Neural progenitor cell (in vitro differentiated cells): Measurements from ENCODE around the gene RABGAP1. TPM values are rescaled to one million over a fixed set of nuclear protein-coding genes. Genes with fewer than 3 reads are reported as not detected.
A peak's percentile ranks its signal among the peaks of the same experiment; 100 is the strongest.

Source experiments
- DNase-seq: peaks from one replicate; pipeline ENCODE4 v3.0.0-alpha.2; 2016; ENCODE audit warnings: low spot score
- H2AFZ ChIP-seq: fragments of 200-600 bp; sonication (generic); replicated peaks from 2 replicates; pipeline ENCODE4 v1.6.1; 2016; ENCODE audit warnings: antibody characterized with exemption
- H3F3A ChIP-seq: fragments of 200-600 bp; sonication (generic); 2 replicates; pipeline ENCODE4 v1.6.1; 2016; ENCODE audit warnings: antibody characterized with exemption, low read depth
- H3K27ac ChIP-seq: fragments of 200-600 bp; sonication (generic); 2 replicates; pipeline ENCODE4 v1.5.1; 2016; ENCODE audit warnings: mild to moderate bottlenecking
- H3K27me3 ChIP-seq: fragments of 200-600 bp; sonication (generic); 2 replicates; pipeline ENCODE4 v1.6.1; 2016; ENCODE audit warnings: mild to moderate bottlenecking, moderate library complexity
- H3K36me3 ChIP-seq: fragments of 200-600 bp; sonication (generic); 2 replicates; pipeline ENCODE4 v1.5.1; 2016
- H3K4me1 ChIP-seq: fragments of 200-600 bp; sonication (generic); 2 replicates; pipeline ENCODE4 v1.6.1; 2016; ENCODE audit warnings: mixed run types
- H3K4me2 ChIP-seq: fragments of 200-600 bp; sonication (generic); 2 replicates; pipeline ENCODE4 v1.6.1; 2016
- H3K4me3 ChIP-seq: fragments of 200-600 bp; sonication (generic); 2 replicates; pipeline ENCODE4 v1.5.1; 2016
- H3K79me2 ChIP-seq: fragments of 200-600 bp; sonication (generic); 2 replicates; pipeline ENCODE4 v1.6.1; 2016; ENCODE audit warnings: low read depth
- H3K9ac ChIP-seq: fragments of 200-600 bp; sonication (generic); 2 replicates; pipeline ENCODE4 v1.6.1; 2016
- H3K9me3 ChIP-seq: fragments of 200-600 bp; sonication (generic); 2 replicates; pipeline ENCODE4 v1.5.1; 2016; ENCODE audit warnings: low read depth
- H4K20me1 ChIP-seq: fragments of 200-600 bp; sonication (generic); 2 replicates; pipeline ENCODE4 v1.6.1; 2016; ENCODE audit warnings: low read depth
- H3K27ac Mint-ChIP-seq: 3 replicates; pipeline ENCODE4 v1.8.0; 2021; ENCODE audit warnings: mixed read lengths
- H3K27me3 Mint-ChIP-seq: 2 replicates; pipeline ENCODE4 v1.8.0; 2022; ENCODE audit warnings: low read depth, mild to moderate bottlenecking, inconsistent platforms, moderate library complexity, mixed read lengths; ENCODE audit not compliant: insufficient read depth
- H3K36me3 Mint-ChIP-seq: 3 replicates; pipeline ENCODE4 v1.8.0; 2021; ENCODE audit warnings: mixed read lengths
- H3K4me1 Mint-ChIP-seq: 3 replicates; pipeline ENCODE4 v1.8.0; 2021; ENCODE audit warnings: mixed read lengths
- H3K4me3 Mint-ChIP-seq: 3 replicates; pipeline ENCODE4 v1.8.0; 2021; ENCODE audit warnings: mild to moderate bottlenecking, moderate library complexity, mixed read lengths
- H3K9me3 Mint-ChIP-seq: 3 replicates; pipeline ENCODE4 v1.8.0; 2020; ENCODE audit warnings: mixed read lengths
- CTCF ChIP-seq: fragments of 200-600 bp; sonication (generic); IDR thresholded peaks from 2 replicates; pipeline ENCODE4 v1.5.1; 2017; ENCODE audit warnings: antibody characterized with exemption, mild to moderate bottlenecking
- EZH2 ChIP-seq: fragments of 200-600 bp; sonication (generic); IDR thresholded peaks from 2 replicates; pipeline ENCODE4 v1.6.1; 2017; ENCODE audit warnings: antibody characterized with exemption, mild to moderate bottlenecking, moderate library complexity
- EZH2phosphoT487 ChIP-seq: fragments of 200-600 bp; sonication (generic); IDR thresholded peaks from 2 replicates; pipeline ENCODE4 v1.6.1; 2017; ENCODE audit warnings: antibody characterized with exemption
- total RNA-seq: library from RNA; depleted of rRNA; stranded (reverse); fragments of >200 nt; gene quantifications from 2 replicates; pipeline ENCODE4 v1.2.3, GENCODE V29; 2015; ENCODE audit warnings: low replicate concordance

The RABGAP1 gene
- total RNA-seq, 1 donor from 2014 or later, result 55.2 TPM

DNA sequence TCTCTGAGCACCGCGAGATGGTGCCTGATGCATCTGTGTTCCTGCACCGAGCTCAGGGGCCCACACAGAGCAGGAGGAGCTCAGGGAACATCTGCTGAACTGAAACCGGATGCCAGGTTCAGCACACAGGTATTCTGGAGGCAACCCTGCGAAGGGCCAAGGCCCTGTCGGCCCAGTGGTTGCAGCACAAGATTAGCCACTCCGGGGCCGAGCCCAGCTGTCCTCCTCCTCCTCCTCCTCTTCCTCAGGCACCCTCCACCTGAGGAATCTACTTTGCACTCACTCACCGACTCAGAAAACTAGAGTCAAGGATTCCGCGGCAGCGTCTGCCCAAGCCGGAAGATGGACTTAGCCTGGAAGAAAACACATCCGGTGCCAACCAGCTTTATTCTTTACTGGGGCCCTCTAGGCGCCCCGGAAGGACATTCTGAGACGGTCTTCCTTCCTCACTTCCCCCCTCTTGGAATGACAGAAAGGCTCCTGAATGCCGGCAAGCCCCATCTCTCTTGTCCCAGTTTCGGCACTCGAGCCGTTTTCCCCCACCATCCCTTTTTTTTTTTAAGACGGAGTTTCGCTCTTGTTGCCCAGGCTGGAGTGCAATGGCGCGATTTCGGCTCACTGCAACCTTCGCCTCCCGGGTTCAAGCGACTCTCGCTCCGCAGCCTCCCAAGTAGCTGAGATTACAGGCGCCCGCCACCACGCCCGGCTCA lies 27.7 kb upstream of the RABGAP1 start, which contains the start of gene ZBTB6:
Gene ZBTB6, minus strand, starts transcription at position 360 of the 710 bp plus-strand sequence. CDS start 1,251 bp downstream, outside the sequence.
- H3K9me3 Mint-ChIP-seq, result no peaks in the 10 kb centered on the region
- peaks cover 51% of the 10 kb centered on the region for H3K79me2 ChIP-seq
- H3K27ac ChIP-seq, result peak within 1 kb of the TSS; percentile 92
- peak within 1 kb of the TSS; percentile 99 for H3K4me3 Mint-ChIP-seq
- H4K20me1 ChIP-seq, result peaks cover 5% of the 10 kb centered on the region
- peaks cover 6% of the 10 kb centered on the region for H3K4me1 ChIP-seq
- DNase-seq, result peak; percentile 83
- H3K4me3 ChIP-seq, result peak within 1 kb of the TSS; percentile 82
- peak within 1 kb of the TSS; percentile 81 for H3K4me2 ChIP-seq
- H3K4me1 Mint-ChIP-seq, result peaks cover 12% of the 10 kb centered on the region
- H3K9me3 ChIP-seq, result no peaks in the 10 kb centered on the region
- H3K36me3 ChIP-seq, result peaks cover 8% of the 10 kb centered on the region
- peak within 1 kb of the TSS; percentile 53 for H2AFZ ChIP-seq
- H3K27me3 Mint-ChIP-seq, result peaks cover 4% of the 10 kb centered on the region
- peaks cover 60% of the 10 kb centered on the region for H3F3A ChIP-seq
- H3K36me3 Mint-ChIP-seq, result peaks cover 5% of the 10 kb centered on the region
- H3K9ac ChIP-seq, result peak within 1 kb of the TSS; percentile 88
- H3K27ac Mint-ChIP-seq, result peak within 1 kb of the TSS; percentile 97
- TF ChIP-seq EZH2phosphoT487 (no peak), EZH2 (no peak), CTCF (no peak)
- H3K27me3 ChIP-seq, result no peaks in the 10 kb centered on the region

- peaks cover 24% of the 10 kb centered on the region for H3F3A ChIP-seq
- Mint-ChIP-seq H3K27ac (no peak overlapping the region), H3K27me3 (peaks cover 4% of the 10 kb centered on the region), H3K36me3 (peaks cover 2% of the 10 kb centered on the region), H3K4me3 (no peak overlapping the region), H3K9me3 (no peaks in the 10 kb centered on the region), H3K4me1 (peaks cover 2% of the 10 kb centered on the region)
- H2AFZ ChIP-seq, result no peak overlapping the region
- DNase-seq, result no peak
- H3K4me1 ChIP-seq, result no peaks in the 10 kb centered on the region
- H3K27ac ChIP-seq, result no peak overlapping the region
- TF ChIP-seq CTCF, result no peak
- no peak for TF ChIP-seq EZH2phosphoT487
- no peak for TF ChIP-seq EZH2
- H3K4me2 ChIP-seq, result no peak overlapping the region
- no peaks in the 10 kb centered on the region for H3K36me3 ChIP-seq
- H3K4me3 ChIP-seq, result no peak overlapping the region
- H3K27me3 ChIP-seq, result no peaks in the 10 kb centered on the region
- H3K9me3 ChIP-seq, result no peaks in the 10 kb centered on the region
- H4K20me1 ChIP-seq, result peaks cover 23% of the 10 kb centered on the region
- H3K79me2 ChIP-seq, result peaks cover 36% of the 10 kb centered on the region
- H3K9ac ChIP-seq, result no peak overlapping the region
Measured at GRCh38 chr9:122918310-122918709, 22.5 kb upstream of the RABGAP1 start.

DNA sequence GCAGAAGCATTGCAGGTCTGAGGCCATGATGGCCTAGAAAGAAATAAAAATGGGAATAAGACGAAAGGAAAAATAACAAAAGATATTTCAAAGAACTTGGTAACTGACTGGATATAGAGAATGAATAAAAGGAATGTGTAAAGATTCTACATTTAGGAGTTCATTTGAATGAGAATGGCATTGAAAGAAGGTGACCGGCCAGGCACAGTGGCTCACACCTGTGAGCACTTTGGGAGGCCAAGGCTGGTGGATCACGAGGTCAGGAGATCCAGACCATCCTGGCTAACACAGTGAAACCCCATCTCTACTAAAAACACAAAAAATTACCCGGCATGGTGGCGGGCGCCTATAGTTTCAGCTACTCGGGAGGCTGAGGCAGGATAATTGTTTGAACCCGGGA lies 18.1 kb upstream of the RABGAP1 start:
- Mint-ChIP-seq H3K9me3 (no peaks in the 10 kb centered on the region), H3K4me3 (no peak overlapping the region), H3K36me3 (peaks cover 2% of the 10 kb centered on the region), H3K4me1 (peaks cover 2% of the 10 kb centered on the region), H3K27me3 (no peaks in the 10 kb centered on the region), H3K27ac (no peak overlapping the region)
- Histone ChIP-seq H3K4me2 (no peak overlapping the region), H4K20me1 (peaks cover 30% of the 10 kb centered on the region), H3K27ac (no peak overlapping the region), H3K9ac (no peak overlapping the region), H3F3A (peaks cover 5% of the 10 kb centered on the region), H3K4me3 (no peak overlapping the region), H3K27me3 (no peaks in the 10 kb centered on the region), H2AFZ (no peak overlapping the region), H3K79me2 (peaks cover 67% of the 10 kb centered on the region), H3K36me3 (no peaks in the 10 kb centered on the region), H3K4me1 (no peaks in the 10 kb centered on the region), H3K9me3 (no peaks in the 10 kb centered on the region)
- no peak for TF ChIP-seq EZH2phosphoT487
- no peak for TF ChIP-seq CTCF
- no peak for DNase-seq
